ENCODE data around the gene CTNNA1. TPM values are rescaled to one million over a fixed set of nuclear protein-coding genes. Genes with fewer than 3 reads are reported as not detected.
A peak's percentile ranks its signal among the peaks of the same experiment; 100 is the strongest.
"Not testable (repeated sequence)": the region's sequence is repeated elsewhere in the genome, so short reads cannot be mapped to it uniquely, and the experiment has no call there.

The CTNNA1 gene
- total and polyA plus RNA-seq, 9 of the 15 experiments (the other 6 are each of a cell fraction or from before 2014, with no cell fraction given) = 29.6 to 117 (median 89.1) TPM

DNA sequence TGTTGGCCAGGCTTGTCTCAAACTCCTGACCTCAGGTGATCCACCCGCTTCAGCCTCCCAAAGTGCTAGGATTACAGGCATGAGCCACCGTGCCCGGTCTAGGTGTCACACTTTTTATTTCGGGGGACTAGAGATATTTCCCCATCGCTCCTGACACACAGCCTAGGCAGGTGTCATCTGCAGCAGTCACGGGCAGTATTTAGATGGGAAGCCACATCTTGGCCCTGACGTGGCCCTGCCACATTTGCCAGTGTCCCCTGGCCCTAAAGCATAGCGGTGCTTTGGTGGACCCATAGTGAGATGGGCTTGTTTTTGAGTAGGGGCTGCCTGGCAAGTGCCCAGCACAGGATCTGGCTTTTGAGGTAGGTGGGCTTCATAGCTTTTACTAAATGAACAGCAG, 167.0 kb downstream of the CTNNA1 start:
- Histone ChIP-seq H3K79me2 (ENCODE audit: control insufficient read depth, insufficient read depth, low read length) (no peaks in the 10 kb centered on the region), H3K9ac (ENCODE audit: insufficient read depth in 1 of 2, low read depth in 2 of 2, low read length in 2 of 2) (0 out of 4 replicates have a peak overlapping the region, but pooled peaks of 1 of the 2 experiments have one; percentile 50), H3K4me2 (ENCODE audit: insufficient read depth, low read length) (no peak overlapping the region), H3K4me1 (replicated peaks in 1 of 2; ENCODE audit: control insufficient read depth in 2 of 2, insufficient read depth in 2 of 2, low read length in 2 of 2) (no peaks in the 10 kb centered on the region), H3K4me3 (no peak overlapping the region), H2AFZ (ENCODE audit: low read depth, low read length) (no peak overlapping the region), H3K36me3 (ENCODE audit: control insufficient read depth, insufficient read depth, low read length) (peaks cover 16% of the 10 kb centered on the region; the same call in 2 of the 3 replicates), H3K9me1 (ENCODE audit: control insufficient read depth, insufficient read depth, low read length) (no peaks in the 10 kb centered on the region), H3K9me3 (replicated peaks; ENCODE audit: control insufficient read depth, insufficient read depth, low read depth, low read length) (no peaks in the 10 kb centered on the region), H3K27ac (ENCODE audit: extremely low read depth, low read depth, low read length) (no peak overlapping the region), H3K27me3 (ENCODE audit: control insufficient read depth in 2 of 2, insufficient read depth in 2 of 2, low read length in 2 of 2) (no peaks in the 10 kb centered on the region), H4K20me1 (replicated peaks; ENCODE audit: control insufficient read depth, insufficient read depth, low read length) (no peaks in the 10 kb centered on the region)
- WGBS (ENCODE audit: insufficient coverage, low coverage, missing lambda C conversion rate) = 81% methylated on average over 8 of the region's 8 CpGs
- DNase-seq (ENCODE audit: extremely low read depth in 1 of 4, low spot score in 3 of 4) (no peak), ATAC-seq (no peak), FAIRE-seq (no peak)
- TF ChIP-seq MYBL2 (IDR thresholded peaks at IDR 0.05; ENCODE audit: low read depth) = no peak
- TF ChIP-seq MYBL2 (CRISPR knock-in tag; IDR thresholded peaks at IDR 0.05; ENCODE audit: borderline replicate concordance) = no peak
- no peak for TF ChIP-seq CBFA2T2 (conservative IDR thresholded peaks at IDR 0.05)
- intact Hi-C loops (cut with micrococcal nuclease) (no loop called here), in situ Hi-C loops (cut with MboI) (no loop called here)
- POLR2A ChIA-PET = no interaction called here
- BruUV-seq (replicated peaks) = no TSS peak
- CTCF ChIA-PET (ENCODE audit: low intra/inter-chr PET ratio) = no interaction called here

DNA sequence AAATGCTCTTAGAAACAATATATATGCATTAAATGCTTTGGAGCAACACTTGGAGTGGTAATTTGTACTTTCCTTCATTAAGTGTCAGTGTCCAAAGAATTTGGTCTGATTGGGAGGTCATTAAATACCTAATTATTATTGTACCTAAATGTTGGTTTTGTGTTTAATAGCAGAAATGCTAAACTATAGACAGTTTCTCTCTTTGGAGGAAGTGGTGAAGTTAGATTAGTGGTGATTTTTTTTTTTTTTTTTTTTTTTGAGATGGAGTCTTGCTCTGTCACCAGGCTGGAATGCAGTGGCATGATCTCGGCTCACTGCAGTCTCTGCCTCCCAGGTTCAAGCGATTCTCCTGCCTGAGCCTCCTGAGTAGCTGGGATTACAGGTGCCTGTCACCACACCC, 168.1 kb downstream of the CTNNA1 start:
- CTCF ChIA-PET (ENCODE audit: low intra/inter-chr PET ratio); FAIRE-seq; intact Hi-C loops (cut with micrococcal nuclease); in situ Hi-C loops (cut with MboI); H3K79me2 ChIP-seq (ENCODE audit: control insufficient read depth, insufficient read depth, low read length); H3K4me1 ChIP-seq (replicated peaks in 1 of 2; ENCODE audit: control insufficient read depth in 2 of 2, insufficient read depth in 2 of 2, low read length in 2 of 2); H3K9ac ChIP-seq (ENCODE audit: insufficient read depth in 1 of 2, low read depth in 2 of 2, low read length in 2 of 2); H3K4me2 ChIP-seq (ENCODE audit: insufficient read depth, low read length); BruUV-seq (replicated peaks); DNase-seq (ENCODE audit: extremely low read depth in 1 of 4, low spot score in 3 of 4); H4K20me1 ChIP-seq (replicated peaks; ENCODE audit: control insufficient read depth, insufficient read depth, low read length); H3K9me1 ChIP-seq (ENCODE audit: control insufficient read depth, insufficient read depth, low read length); H3K27ac ChIP-seq (ENCODE audit: extremely low read depth, low read depth, low read length); H3K9me3 ChIP-seq (replicated peaks; ENCODE audit: control insufficient read depth, insufficient read depth, low read depth, low read length); H3K27me3 ChIP-seq (ENCODE audit: control insufficient read depth in 2 of 2, insufficient read depth in 2 of 2, low read length in 2 of 2); H3K4me3 ChIP-seq; H2AFZ ChIP-seq (ENCODE audit: low read depth, low read length); POLR2A ChIA-PET; ATAC-seq: not testable (repeated sequence)
- peaks cover 26% of the 10 kb centered on the region; the same call in 2 of the 3 replicates for H3K36me3 ChIP-seq (ENCODE audit: control insufficient read depth, insufficient read depth, low read length)
- no CpG with 5 or more reads among the region's 2 CpGs for WGBS (ENCODE audit: insufficient coverage, low coverage, missing lambda C conversion rate)

Measured in K562 (cell line).